ENCODE measurements around the gene LAMA5.

GRCh38 chr20:62296724-62297448, 70.2 kb downstream of the LAMA5 start:
- TF ChIP-seq EZH2 (IDR thresholded peaks at IDR 0.05; ENCODE audit: borderline replicate concordance, low read length), result no peak
- TF ChIP-seq CTCF (conservative IDR thresholded peaks at IDR 0.05 in 1 of 2, IDR thresholded peaks at IDR 0.05 in 1 of 2; ENCODE audit: extremely low read depth in 1 of 2, insufficient read depth in 1 of 2, low read depth in 1 of 2, low read length in 2 of 2), result no peak

Measured in mammary epithelial cell (primary cell).